Left colon (tissue), 2 donors: Measurements from ENCODE around the gene RPUSD3. TPM values are rescaled to one million over a fixed set of nuclear protein-coding genes. Genes with fewer than 3 reads are reported as not detected.

Source experiments
- ATAC-seq: fragments of 200-7000 bp; cut with Tn5 transposase; one replicate; pipeline ENCODE4 v1.9.1; 2020; ENCODE audit warnings: mild to moderate bottlenecking, moderate library complexity
- DNase-seq, 2 donors: peaks; one replicate each; pipeline ENCODE4 v3.0.0-alpha.2; 2020
- intact Hi-C, 2 donors: fragments of 100-400 bp; cut with DNase I in 1 of 2; cut with micrococcal nuclease in 1 of 2; formaldehyde crosslinking; loops; one replicate each; pipeline versions ENCODE4 v1.11.2 to v1.14.0; 2022; cut with DNase I, micrococcal nuclease
- total RNA-seq, 2 donors: library from RNA; stranded (reverse); fragmentation: NEBNext Ultra II Directional; extraction: Animal tissue kit (Norgen Biotek cat#: 25700); gene quantifications; one replicate each; pipeline ENCODE4 v1.2.1, GENCODE V29; 2021
- donor health status: DM: no; HTN: no; CAD: no.
- donor health status: DM: yes; HTN: yes; CAD: no.

RPUSD3 gene
- total RNA-seq, 2 donors from 2014 or later = 27.3 to 29.9 TPM

DNA sequence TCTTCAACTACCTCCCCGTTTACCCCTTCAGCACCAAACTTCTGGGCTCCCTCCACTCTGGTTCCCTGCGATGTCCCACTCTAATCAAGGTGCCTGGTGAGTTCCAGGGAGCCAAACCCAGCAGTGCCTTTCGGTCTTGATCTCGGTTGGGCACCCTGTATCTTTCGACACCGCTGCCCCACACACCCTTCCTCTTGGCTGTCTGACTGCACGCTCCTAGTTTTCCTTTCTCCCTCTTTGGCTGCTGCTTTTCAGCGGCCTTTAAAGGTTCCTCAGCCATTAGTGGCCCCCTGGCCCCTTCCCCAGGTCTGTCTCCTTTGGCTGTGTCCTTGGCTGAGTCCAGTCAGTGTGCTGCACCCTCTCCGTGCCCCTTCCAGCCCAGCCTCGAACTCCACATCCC, 33.0 kb downstream of the RPUSD3 start:
- intact Hi-C loops = no loop called here
- DNase-seq (no peak), ATAC-seq (no peak)

- intact Hi-C loops = no loop called here
Observed at GRCh38 chr3:9810433-9810770, 33.4 kb downstream of the RPUSD3 start.

DNA sequence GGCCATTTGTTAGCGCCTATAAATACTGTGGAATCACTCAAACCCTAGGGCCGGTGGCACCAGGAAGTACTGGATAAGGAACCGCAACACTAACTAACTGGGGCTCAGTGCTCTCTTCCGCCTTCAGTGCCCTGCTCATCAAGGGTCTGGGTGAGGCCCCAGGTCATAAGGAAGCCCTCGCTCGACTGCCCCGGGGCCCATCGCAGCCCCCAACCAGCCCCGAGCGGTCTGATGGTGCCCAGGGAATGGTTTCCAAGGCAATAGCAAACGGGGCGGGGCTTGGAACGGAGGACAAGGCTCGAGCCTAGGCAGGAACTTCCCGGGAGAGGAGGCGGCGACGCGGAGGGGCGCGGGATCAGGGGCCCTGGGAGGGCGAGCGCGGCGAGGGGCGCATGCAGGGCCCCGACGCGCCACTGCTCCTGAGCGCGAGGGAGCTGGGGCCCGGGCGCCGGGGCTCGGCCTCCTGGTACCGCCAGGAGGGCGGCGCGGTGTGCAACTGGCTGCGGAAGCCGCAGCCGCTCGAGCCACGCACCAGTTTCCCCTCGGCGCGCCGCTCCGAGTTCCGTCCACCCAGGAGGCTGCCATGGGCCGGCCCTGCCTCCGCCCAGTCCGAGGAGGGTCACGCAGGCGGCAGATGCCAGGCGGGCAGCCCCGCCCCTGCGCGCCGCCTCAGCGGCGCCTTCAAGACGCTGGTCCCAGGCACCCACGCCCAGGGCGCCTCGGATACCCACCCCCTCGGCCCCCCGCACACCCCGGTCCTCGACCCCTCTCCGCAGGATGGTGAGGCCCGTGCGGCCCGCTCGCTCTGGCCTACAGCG, 34.0 kb downstream of the RPUSD3 start, which contains the start of gene TTLL3:
TTLL3 (plus strand) TSS at position 648 of the 818 bp plus-strand sequence. CDS start 400 bp downstream, outside the sequence.
- intact Hi-C loops = no loop called here
- peak; percentile 80 for ATAC-seq
- peak; percentile 79 to 88 for DNase-seq

More at GRCh38 chr3:9810433-9810770, 33.4 kb downstream of the RPUSD3 start:
- DNase-seq (no peak), ATAC-seq (peak; percentile 2)

DNA sequence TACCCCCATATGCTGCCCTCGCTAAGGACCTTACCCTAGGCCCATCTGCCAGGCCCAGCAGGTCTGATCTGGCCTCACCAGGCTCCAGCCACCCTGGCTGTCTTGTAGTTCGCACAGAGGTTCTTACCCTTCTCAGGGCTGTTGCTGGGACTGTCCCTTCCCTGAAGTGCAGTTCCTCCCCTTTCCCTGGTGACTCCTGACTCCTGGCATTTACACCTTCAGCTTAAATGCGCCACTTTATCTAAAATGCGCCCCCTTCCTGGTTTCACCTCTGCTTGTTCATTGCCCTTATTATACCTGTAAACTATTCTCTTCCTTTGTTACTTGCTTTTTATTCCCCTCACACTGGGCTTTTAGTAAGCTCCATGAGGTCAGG, 34.6 kb downstream of the RPUSD3 start:
- peak; percentile 44 to 54 for DNase-seq
- ATAC-seq = peak; percentile 59
- intact Hi-C loops = no loop called here

- DNase-seq = peak in 1 of 2 donors; percentile 43
- intact Hi-C loops = no loop called here
- peak; percentile 18 for ATAC-seq
Observed at GRCh38 chr3:9808345-9809037, 35.3 kb downstream of the RPUSD3 start.

DNA sequence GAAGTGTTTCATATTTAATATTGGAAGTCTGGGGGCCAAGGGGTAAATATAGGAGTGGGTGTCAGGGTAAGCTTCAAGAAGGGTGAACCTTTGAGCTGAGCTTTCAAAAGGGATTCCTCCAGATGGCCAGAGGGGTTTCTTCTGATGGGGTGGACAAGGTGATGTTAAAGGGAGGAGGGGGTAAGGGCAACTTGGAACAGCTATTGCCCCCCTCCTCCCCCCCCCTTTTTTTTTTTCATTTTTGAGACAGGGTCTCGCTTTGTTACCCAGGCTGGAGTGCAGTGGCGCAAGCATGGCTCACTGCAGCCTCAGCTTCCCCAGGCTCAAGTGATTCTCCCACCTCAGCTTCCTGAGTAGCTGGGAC, 35.8 kb downstream of the RPUSD3 start:
- DNase-seq (no peak), ATAC-seq (no peak)
- intact Hi-C loops = no loop called here

DNA sequence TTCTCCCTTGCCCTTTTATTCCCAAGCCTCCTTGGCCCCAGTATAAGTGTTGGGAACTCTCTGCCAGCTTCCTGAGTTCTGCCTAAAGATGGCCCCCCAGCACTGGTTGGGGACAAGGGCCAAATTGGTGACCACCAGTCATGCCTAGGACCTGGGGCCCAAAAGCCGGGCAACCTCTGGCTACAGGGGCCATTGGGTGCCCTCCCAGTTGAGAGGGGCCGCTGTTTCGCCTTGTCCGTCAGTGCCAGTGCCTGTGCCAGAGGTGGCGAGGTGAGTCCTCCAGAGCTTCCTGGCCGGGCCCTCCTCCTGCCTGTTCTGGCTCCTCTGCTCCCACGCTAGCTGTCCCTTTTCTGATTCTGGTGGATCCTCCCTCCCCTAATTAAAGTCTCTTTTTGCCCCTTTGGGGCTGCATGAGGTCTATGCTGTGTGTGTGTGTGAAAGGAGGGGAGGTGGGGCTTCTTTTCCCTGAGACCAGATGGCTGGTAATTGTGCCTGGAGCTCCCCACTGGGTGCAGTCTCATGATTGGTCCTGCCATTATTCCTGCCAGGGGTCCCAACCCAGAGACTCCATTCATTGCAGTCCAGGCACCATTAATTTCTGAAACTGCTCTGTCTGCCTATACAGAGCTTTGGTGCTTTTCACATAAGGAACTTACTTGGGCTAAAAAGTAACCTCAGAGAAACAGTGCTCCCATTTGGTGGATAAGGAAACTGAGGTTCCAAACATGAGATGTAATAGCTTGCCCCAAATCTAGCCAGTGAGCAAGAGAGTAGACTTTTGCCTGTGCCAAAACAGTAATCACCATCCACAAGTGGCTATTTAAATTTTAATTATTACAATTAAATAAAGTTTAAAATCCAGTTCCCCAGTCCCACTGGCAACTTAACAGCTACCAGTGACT, 36.9 kb downstream of the RPUSD3 start:
- ATAC-seq = no peak

DNA sequence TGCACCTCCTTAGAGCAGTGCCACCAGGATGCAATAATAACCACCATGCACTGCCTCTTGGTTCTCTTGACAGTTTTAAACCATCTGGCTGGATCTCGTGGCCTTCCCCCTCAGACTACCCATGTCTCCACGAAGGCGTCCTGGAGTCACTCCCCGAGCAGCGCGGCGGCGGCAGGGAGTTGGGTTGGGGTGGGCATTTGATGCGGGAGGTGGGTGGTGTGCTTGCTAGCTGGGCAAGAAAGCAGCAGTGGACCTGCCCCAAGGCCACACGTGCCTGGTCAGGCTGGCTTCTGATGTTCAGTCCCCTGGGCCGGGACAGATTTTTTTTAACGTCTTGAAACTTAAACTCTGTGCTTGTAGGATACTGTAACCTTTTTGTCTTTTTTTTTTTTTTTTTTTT, 37.7 kb downstream of the RPUSD3 start:
- no peak for DNase-seq
- ATAC-seq = no peak
- intact Hi-C loops = no loop called here

More for the DNA sequence above, 36.9 kb downstream of the RPUSD3 start:
- no peak for DNase-seq
- intact Hi-C loops = no loop called here

DNA sequence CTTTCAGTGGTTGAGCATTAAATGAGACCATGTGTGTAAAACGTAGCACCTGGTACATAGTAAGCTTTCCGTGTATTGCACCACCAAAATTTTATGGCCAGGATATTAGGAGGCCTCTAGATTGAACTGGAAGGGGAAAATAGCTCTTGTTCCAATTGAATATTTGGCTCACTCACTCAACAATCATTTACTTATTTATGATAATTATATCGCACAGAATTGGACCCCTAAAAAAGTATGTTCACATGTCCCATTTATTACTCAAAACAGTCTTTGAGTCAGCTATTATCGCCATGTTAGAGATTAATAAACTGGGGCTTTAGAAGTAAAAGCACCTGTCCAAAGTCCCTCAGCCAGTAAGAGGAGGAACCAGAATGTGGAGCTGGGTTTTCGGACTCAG, 38.8 kb downstream of the RPUSD3 start:
- intact Hi-C loops = no loop called here
- ATAC-seq = no peak
- DNase-seq = no peak

- DNase-seq = no peak
- ATAC-seq = no peak
- intact Hi-C loops = no loop called here
Observed at GRCh38 chr3:9803494-9803893, 40.3 kb downstream of the RPUSD3 start.

DNA sequence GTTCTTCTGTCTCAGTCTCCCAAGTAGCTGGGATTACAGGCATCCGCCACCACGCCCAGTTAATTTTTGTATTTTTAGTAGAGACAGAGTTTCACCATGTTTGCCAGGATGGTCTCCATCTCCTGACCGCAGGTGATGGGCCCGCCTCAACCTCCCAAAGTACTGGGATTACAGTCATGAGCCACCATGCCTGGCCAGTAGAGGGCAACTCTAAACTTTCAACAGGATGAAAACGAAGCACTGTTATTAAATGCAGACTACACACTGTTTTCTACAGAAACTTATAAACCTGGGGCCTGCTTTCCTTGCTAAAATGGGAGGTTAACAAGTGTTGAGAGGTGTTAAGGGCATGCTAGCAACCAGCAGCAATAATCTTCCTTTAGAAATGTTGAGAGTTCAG, 43.3 kb downstream of the RPUSD3 start:
- intact Hi-C loops = no loop called here
- ATAC-seq = peak; percentile 50

DNA sequence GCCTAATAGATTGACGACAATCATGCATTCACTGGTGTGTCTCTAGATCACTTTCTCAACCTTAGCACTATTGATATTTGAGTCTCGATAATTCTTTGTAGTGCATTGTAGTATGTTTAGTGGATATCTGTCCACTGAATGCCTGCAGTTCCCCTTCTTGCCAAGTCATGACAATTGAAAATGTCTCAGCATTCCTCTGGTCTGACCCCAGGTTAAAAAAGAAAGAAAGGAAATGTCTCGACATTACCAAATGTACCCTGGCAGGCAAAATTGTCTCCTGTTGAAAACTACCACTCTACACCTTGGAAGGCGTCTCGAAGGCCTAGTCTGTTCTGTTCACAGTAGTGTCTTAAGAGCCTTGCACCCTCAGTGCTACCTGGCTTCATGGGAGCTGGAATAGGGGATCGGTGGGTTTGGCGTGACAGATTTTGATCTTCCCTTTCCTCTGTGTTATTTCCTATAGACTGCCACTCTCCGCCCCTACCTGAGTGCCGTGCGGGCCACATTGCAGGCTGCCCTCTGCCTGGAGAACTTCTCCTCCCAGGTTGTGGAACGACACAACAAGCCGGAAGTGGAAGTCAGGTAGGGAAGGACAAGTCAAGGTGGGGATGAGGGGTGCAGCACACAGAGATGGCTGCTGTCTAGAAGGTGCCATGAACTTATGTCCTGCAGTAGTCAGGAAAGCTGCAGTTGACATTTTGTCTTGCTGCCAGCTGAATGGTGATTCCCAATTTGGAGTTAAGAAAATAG, 46.4 kb downstream of the RPUSD3 start:
- DNase-seq = no peak
- intact Hi-C loops = no loop called here
- no peak for ATAC-seq

More for the DNA sequence above, 43.3 kb downstream of the RPUSD3 start:
- no peak for DNase-seq

- intact Hi-C loops = no loop called here
- DNase-seq (no peak), ATAC-seq (no peak)
Observed at GRCh38 chr3:9795207-9795606, 48.6 kb downstream of the RPUSD3 start.

DNA sequence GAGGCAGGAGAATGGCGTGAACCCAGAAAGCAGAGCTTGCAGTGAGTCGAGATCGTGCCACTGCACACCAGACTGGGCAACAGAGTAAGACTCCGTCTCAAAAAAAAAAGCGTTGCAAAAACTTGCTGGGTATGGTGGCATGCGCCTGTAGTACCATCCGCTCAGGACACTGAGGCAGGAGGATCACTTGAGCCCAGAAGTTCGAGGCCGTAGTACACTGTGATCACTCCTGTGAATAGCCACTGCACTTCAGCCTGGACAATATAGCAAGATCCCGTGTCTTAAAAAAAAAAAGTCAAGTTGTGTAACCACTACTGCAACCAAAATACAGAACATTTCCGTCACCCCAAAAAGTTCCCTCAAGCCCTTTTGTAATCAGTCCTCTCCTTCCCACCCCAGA, 49.4 kb downstream of the RPUSD3 start:
- DNase-seq (no peak), ATAC-seq (no peak)
- intact Hi-C loops = no loop called here

- intact Hi-C loops = no loop called here
- DNase-seq (peak; percentile 51 to 71), ATAC-seq (peak; percentile 62)
Observed at GRCh38 chr3:9793161-9793781, 50.5 kb downstream of the RPUSD3 start.

- ATAC-seq (peak; percentile 89), DNase-seq (peak; percentile 94 to 97)
- intact Hi-C loops = no loop called here
Observed at GRCh38 chr3:9792405-9793160, 51.2 kb downstream of the RPUSD3 start, which contains the start of the genes ARPC4 and TADA3. TSS of gene ARPC4 (plus strand) at chr3:9793082. CDS start at chr3:9793122, 40 bp downstream. TSS of gene TADA3 (minus strand) at chr3:9792473. CDS start at chr3:9791466, 1,007 bp downstream.

DNA sequence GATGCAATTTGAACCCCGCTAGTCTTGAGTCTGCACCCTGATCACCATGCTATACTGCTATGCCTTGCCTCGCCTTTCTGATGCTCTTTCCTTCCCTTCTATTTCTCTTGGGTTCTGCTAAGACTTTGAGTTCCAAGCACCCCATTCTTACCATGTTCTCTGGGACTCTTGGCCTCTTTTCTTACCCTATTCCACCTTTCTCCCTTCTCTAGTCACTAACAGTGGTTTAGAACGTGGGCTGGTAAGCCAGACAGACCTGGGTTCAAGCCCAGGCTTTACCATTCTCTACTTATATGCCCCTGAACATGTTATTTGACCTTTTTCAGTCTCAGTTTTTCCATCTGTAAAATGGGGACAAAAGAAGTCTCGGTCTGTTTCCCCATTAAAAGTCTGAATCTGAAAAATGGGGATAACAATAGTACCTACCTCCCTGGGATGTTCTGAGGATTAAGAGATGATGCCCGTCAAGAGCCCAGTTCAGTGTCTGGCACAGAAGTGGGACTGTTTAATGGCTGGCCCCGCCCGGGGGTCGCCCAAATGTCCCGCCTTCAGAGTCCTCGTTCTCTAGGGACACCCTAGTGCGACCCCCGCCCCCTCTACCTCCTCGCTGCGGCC, 51.9 kb downstream of the RPUSD3 start:
- intact Hi-C loops = no loop called here
- no peak for DNase-seq
- ATAC-seq = no peak
